Astrocyte of the spinal cord (primary cell): Measurements from ENCODE around the gene FNBP1.
A peak's percentile ranks its signal among the peaks of the same experiment; 100 is the strongest.
"Not testable (repeated sequence)": the region's sequence is repeated elsewhere in the genome, so short reads cannot be mapped to it uniquely, and the experiment has no call there.

Source experiments
- DNase-seq: peaks from one replicate; pipeline ENCODE4 v3.0.0; 2011; ENCODE audit warnings: low read depth, low spot score
- H3K4me3 ChIP-seq: 2 replicates; pipeline ENCODE4 v1.5.1; 2011; ENCODE audit warnings: low read depth, mild to moderate bottlenecking, low read length, moderate library complexity
- CTCF ChIP-seq: IDR thresholded peaks from 2 replicates; pipeline ENCODE4 v1.5.1; 2012; ENCODE audit warnings: low read depth, mild to moderate bottlenecking, low read length, inconsistent platforms
- in situ Hi-C: cut with HindIII; loops from 2 replicates; pipeline ENCODE4 v1.10.0; 2017; ENCODE audit warnings: low sequenced_read_pairs

Gene FNBP1

GRCh38 chr9:129954868-129955550 is 88.0 kb downstream of the FNBP1 start:
- H3K4me3 ChIP-seq: no peak overlapping the region
- no peak for TF ChIP-seq CTCF
- in situ Hi-C loops: no loop called here
- peak; percentile 25 for DNase-seq

- TF ChIP-seq CTCF: no peak
Observed at GRCh38 chr9:129953736-129954135, 89.3 kb downstream of the FNBP1 start.

DNA sequence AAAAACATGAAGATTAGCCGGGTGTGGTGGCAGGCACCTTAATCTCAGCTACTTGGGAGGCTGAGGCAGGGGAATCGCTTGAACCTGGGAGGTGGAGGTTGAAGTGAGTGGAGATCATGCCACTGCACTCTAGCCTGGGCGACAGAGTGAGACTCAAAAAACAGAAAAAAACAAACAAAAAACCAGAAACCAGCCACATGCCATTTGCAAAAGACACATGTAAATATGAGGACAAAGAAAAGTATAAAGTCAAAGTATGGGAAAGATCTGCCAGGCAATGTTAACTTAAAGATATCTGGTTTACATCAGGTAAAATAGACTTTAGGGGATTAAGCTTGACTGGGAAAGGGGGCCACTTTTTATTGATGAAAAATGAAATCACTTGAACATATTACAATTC is 90.7 kb downstream of the FNBP1 start:
- TF ChIP-seq CTCF: no peak
- DNase-seq: no peak
- H3K4me3 ChIP-seq: no peak overlapping the region

More at GRCh38 chr9:129953736-129954135, 89.3 kb downstream of the FNBP1 start:
- DNase-seq: no peak
- H3K4me3 ChIP-seq: no peak overlapping the region
- in situ Hi-C loops: no loop called here

DNA sequence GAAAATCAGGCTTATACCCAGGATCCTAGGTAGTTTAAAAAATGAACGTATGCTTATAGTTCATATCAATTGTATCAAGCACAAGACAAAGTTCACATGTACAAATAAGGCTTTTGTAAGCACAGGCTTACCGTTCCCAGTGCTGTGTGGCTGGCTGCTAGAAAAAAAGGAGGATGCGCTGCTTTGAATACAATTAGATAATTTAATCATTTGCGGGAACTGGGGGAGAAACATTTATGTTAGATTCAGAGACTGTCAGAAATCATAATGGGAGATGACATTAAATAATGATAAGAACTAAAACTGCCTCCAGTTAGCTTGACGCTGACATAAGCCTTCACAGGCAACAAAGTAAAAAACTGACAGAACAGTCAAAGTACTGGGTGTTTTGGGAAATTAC is 93.2 kb downstream of the FNBP1 start:
- in situ Hi-C loops: no loop called here
- TF ChIP-seq CTCF: no peak
- no peak overlapping the region for H3K4me3 ChIP-seq

More for the DNA sequence above, 90.7 kb downstream of the FNBP1 start:
- in situ Hi-C loops: no loop called here

DNA sequence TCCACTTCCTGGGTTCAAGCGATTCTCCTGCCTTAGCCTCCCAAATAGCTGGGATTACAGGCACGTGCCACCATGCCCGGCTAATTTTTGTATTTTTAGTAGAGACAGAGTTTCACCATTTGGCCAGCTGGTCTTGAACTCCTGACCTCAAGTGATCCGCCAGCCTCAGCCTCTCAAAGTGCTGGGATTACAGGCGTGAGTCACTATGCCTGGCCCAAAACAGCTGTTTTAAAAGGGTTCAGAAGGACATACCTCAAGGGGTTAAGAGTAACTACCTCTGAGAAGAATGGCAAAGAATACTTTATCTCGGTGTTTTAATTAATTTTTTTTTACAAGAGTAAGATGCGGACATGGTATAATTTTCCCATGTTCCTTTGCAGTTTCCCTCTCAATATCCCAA is 94.4 kb downstream of the FNBP1 start:
- DNase-seq, in situ Hi-C loops, H3K4me3 ChIP-seq: not testable (repeated sequence)

More for the DNA sequence above, 93.2 kb downstream of the FNBP1 start:
- no peak for DNase-seq

DNA sequence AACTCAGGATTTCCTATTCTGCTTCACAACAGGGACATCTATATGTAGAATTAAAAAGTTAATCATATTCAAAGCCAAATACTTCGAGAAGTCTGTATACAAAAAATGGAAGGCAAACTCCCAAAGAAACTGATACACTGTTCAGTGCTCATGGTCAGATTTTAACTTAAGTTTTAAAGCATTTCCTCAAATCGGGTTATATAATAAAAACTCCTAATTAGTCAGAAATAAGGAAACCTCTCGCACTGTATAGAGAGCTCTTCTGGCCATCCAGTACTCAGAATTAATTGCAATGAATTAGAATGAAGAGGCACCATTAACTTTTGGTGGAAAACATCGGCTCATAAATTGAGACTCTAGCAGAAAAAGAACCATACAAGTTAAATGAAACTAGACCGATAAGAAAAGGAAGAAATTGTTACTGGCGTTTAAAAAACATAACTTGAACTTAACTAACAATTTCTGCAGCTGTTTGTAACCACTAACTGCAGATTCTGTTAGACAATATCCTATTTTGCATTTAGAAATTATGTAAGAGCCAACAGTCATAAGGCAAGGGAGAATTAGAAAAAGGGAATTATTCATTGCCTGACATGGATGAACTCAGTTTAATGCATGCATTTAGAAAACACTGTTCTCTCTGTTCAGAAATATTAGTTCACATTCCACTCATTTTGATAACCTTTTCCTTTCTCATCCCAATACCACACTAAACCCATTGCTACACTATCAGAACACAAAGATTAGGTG is 96.6 kb downstream of the FNBP1 start:
- in situ Hi-C loops: no loop called here

More for the DNA sequence above, 96.6 kb downstream of the FNBP1 start:
- H3K4me3 ChIP-seq: no peak overlapping the region
- no peak for DNase-seq
- TF ChIP-seq CTCF: no peak
